HepG2 (cell line): ENCODE data around the gene LRRC27. TPM values are rescaled to one million over a fixed set of nuclear protein-coding genes. Genes with fewer than 3 reads are reported as not detected.
A peak's percentile ranks its signal among the peaks of the same experiment; 100 is the strongest.

Experiments
- ASH2L ChIP-seq: fragments of 300-600, 200-600 bp; sonication (generic); IDR thresholded peaks from 2 replicates; pipeline ENCODE4 v1.7.0; 2017; ENCODE audit warnings: low read depth, mild to moderate bottlenecking, moderate library complexity, mixed read lengths, low read length; ENCODE audit not compliant: insufficient read length
- GATAD2A ChIP-seq: IDR thresholded peaks from 2 replicates; pipeline ENCODE4 v1.6.1; 2016
- HNRNPH1 ChIP-seq: fragments of 200-400 bp; formaldehyde crosslinking; optimal IDR thresholded peaks from 2 replicates; pipeline ENCODE3; 2017; ENCODE audit warnings: mild to moderate bottlenecking, low read depth, low read length
- IKZF4 ChIP-seq: sonication (generic); formaldehyde crosslinking; IDR thresholded peaks from 2 replicates; pipeline ENCODE4 v1.5.1; 2020; ENCODE audit warnings: borderline replicate concordance, mild to moderate bottlenecking, low read depth, missing genetic modification reagents; ENCODE audit errors: not compliant biosample characterization
- KLF16 ChIP-seq, 2 experiments: sonication (generic) in 1 of 2; formaldehyde crosslinking in 1 of 2; IDR thresholded peaks; 2 replicates each; pipeline versions ENCODE4 v1.6.1 to v1.8.0; 2016 to 2023; ENCODE audit warnings: missing genetic modification reagents in 2 of 2, missing compliant biosample characterization in 1 of 2
- NBN ChIP-seq: fragments of 450-650 bp; conservative IDR thresholded peaks from 2 replicates; pipeline ENCODE4 v1.6.1; 2017
- NCOR1 ChIP-seq: fragments of 200-600 bp; sonication (generic); IDR thresholded peaks from 2 replicates; pipeline ENCODE4 v1.7.0; 2017; ENCODE audit warnings: antibody characterized with exemption, low read length, borderline replicate concordance
- RAD21 ChIP-seq: fragments of 450-650 bp; formaldehyde crosslinking; IDR thresholded peaks from 2 replicates; pipeline ENCODE4 v1.5.0; 2020; ENCODE audit warnings: mild to moderate bottlenecking
- RERE ChIP-seq: IDR thresholded peaks from 2 replicates; pipeline ENCODE4 v1.6.1; 2016; ENCODE audit warnings: low read depth, missing genetic modification reagents, missing compliant biosample characterization
- SETDB1 ChIP-seq: sonication (generic); formaldehyde crosslinking; IDR thresholded peaks from 2 replicates; pipeline ENCODE4 v1.5.1; 2020; ENCODE audit warnings: missing genetic modification reagents, mild to moderate bottlenecking, borderline replicate concordance
- SP4 ChIP-seq: sonication (generic); formaldehyde crosslinking; IDR thresholded peaks from 2 replicates; pipeline ENCODE4 v1.8.1; 2023; ENCODE audit warnings: mild to moderate bottlenecking, missing genetic modification reagents
- ZNF121 ChIP-seq: sonication (generic); formaldehyde crosslinking; IDR thresholded peaks from 2 replicates; pipeline ENCODE4 v1.5.0; 2020; ENCODE audit warnings: mild to moderate bottlenecking, missing genetic modification reagents
- ZNF383 ChIP-seq: sonication (generic); formaldehyde crosslinking; IDR thresholded peaks from 2 replicates; pipeline ENCODE4 v1.4.0; 2020; ENCODE audit warnings: missing genetic modification reagents, mild to moderate bottlenecking, borderline replicate concordance
- ZNF468 ChIP-seq: sonication (generic); formaldehyde crosslinking; IDR thresholded peaks from 2 replicates; pipeline ENCODE4 v1.8.0; 2022; ENCODE audit warnings: mild to moderate bottlenecking, moderate library complexity, missing genetic modification reagents
- ZNF496 ChIP-seq: sonication (generic); formaldehyde crosslinking; IDR thresholded peaks from 2 replicates; pipeline ENCODE4 v1.8.1; 2023; ENCODE audit warnings: mild to moderate bottlenecking, moderate library complexity, missing genetic modification reagents; ENCODE audit not compliant: insufficient replicate concordance
- ZNF562 ChIP-seq: sonication (generic); formaldehyde crosslinking; IDR thresholded peaks from 2 replicates; pipeline ENCODE4 v1.8.0; 2022; ENCODE audit warnings: missing genetic modification reagents, borderline replicate concordance
- ZNF7 ChIP-seq: IDR thresholded peaks from 2 replicates; pipeline ENCODE4 v1.6.1; 2016; ENCODE audit warnings: missing biosample characterization, missing genetic modification reagents
- ZNF781 ChIP-seq: sonication (generic); formaldehyde crosslinking; IDR thresholded peaks from 2 replicates; pipeline ENCODE4 v1.5.1; 2020; ENCODE audit warnings: borderline replicate concordance, mild to moderate bottlenecking, missing genetic modification reagents; ENCODE audit errors: not compliant biosample characterization
- ZNF879 ChIP-seq: sonication (generic); formaldehyde crosslinking; IDR thresholded peaks from 2 replicates; pipeline ENCODE4 v1.8.1; 2023; ENCODE audit warnings: missing genetic modification reagents
- ZSCAN9 ChIP-seq: IDR thresholded peaks from 2 replicates; pipeline ENCODE4 v1.6.1; 2016; ENCODE audit warnings: borderline replicate concordance
- polyA plus RNA-seq, 8 experiments: library from polyadenylated mRNA; depleted of rRNA in 3 of 8; stranded (reverse) in 7 of 8; unstranded in 1 of 8; fragments of >200 nt; fragmentation: Illumina TruSeq in 4 of 8; extraction: Trizol in 4 of 8; gene quantifications; 2 replicates each; pipeline versions ENCODE4 v1.2.1 to v1.2.3, GENCODE V29; 2011 to 2016; ENCODE audit warnings: low read depth in 4 of 8, missing spikeins in 1 of 8, mixed read lengths in 1 of 8; ENCODE audit not compliant: insufficient read depth in 1 of 8
- total RNA-seq, 5 experiments: library from RNA; depleted of rRNA; stranded (reverse); fragments of >200 nt; fragmentation: Illumina TruSeq; extraction: Trizol; gene quantifications; 2 replicates each; pipeline ENCODE4 v1.2.3, GENCODE V29; 2016; ENCODE audit warnings: low read depth in 1 of 5
- TF ChIP-seq, protein P1 (sequence below), 2 experiments: sonication (generic) in 1 of 2; formaldehyde crosslinking in 1 of 2; IDR thresholded peaks; 2 replicates each; pipeline versions ENCODE4 v1.4.0 to v1.6.1; 2018 to 2020; ENCODE audit warnings: missing genetic modification reagents in 2 of 2, borderline replicate concordance in 1 of 2, low read depth in 1 of 2, mild to moderate bottlenecking in 1 of 2, missing biosample characterization in 1 of 2
- TF ChIP-seq, protein P2 (sequence below): IDR thresholded peaks from 2 replicates; pipeline ENCODE4 v1.6.1; 2016; ENCODE audit warnings: missing genetic modification reagents, missing compliant biosample characterization

LRRC27 gene
- total and polyA plus RNA-seq, 2 of the 13 experiments (the other 11 are each of a cell fraction or from before 2014, with no cell fraction given) = 4.2 to 4.6 TPM

- TF ChIP-seq ZNF781 (no peak), ZNF562 (CRISPR knock-in tag) (no peak), SETDB1 (CRISPR knock-in tag) (no peak), HNRNPH1 (no peak), ZNF468 (CRISPR knock-in tag) (no peak), KLF16 (CRISPR knock-in tag; IDR thresholded peaks at IDR 0.05) (peak in 1 of 2 experiments; percentile 70; a peak in 1 of 4 replicates), NCOR1 (no peak), ASH2L (peak; percentile 53), ZSCAN9 (no peak), ZNF121 (CRISPR knock-in tag) (peak; percentile 41; the same call in 1 of the 2 replicates), RAD21 (peak; percentile 44; the same call in 1 of the 2 replicates), ZNF7 (no peak), ZNF879 (no peak), RERE (CRISPR knock-in tag) (0 out of 2 replicates have a peak, but pooled peaks have one; percentile 18), SP4 (CRISPR knock-in tag) (no peak; the same call in 1 of the 2 replicates), IKZF4 (CRISPR knock-in tag) (peak; percentile 62), ZNF496 (CRISPR knock-in tag) (no peak), ZNF383 (CRISPR knock-in tag) (no peak), NBN (no peak), GATAD2A (CRISPR knock-in tag) (no peak)
- TF ChIP-seq, protein P1, sequence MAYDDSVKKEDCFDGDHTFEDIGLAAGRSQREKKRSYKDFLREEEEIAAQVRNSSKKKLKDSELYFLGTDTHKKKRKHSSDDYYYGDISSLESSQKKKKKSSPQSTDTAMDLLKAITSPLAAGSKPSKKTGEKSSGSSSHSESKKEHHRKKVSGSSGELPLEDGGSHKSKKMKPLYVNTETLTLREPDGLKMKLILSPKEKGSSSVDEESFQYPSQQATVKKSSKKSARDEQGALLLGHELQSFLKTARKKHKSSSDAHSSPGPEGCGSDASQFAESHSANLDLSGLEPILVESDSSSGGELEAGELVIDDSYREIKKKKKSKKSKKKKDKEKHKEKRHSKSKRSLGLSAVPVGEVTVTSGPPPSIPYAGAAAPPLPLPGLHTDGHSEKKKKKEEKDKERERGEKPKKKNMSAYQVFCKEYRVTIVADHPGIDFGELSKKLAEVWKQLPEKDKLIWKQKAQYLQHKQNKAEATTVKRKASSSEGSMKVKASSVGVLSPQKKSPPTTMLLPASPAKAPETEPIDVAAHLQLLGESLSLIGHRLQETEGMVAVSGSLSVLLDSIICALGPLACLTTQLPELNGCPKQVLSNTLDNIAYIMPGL (CRISPR knock-in tag; IDR thresholded peaks at IDR 0.05; ENCODE audit: borderline replicate concordance in 1 of 2, low read depth in 1 of 2) = peak; percentile 31 to 41; a peak in 3 of 4 replicates
- TF ChIP-seq, protein P2, sequence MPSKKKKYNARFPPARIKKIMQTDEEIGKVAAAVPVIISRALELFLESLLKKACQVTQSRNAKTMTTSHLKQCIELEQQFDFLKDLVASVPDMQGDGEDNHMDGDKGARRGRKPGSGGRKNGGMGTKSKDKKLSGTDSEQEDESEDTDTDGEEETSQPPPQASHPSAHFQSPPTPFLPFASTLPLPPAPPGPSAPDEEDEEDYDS = peak; percentile 23; the same call in 1 of the 2 replicates
Measured at GRCh38 chr10:132331601-132332432, at the start of gene LRRC27 (continued).
